ENCODE data around the gene TNFAIP1.

- TF ChIP-seq CTCF (IDR thresholded peaks at IDR 0.05) (no peak), POLR2AphosphoS5 (IDR thresholded peaks at IDR 0.05) (no peak)
These were observed 22.3 kb downstream of the TNFAIP1 start for GRCh38 chr17:28357901-28358197.

All from gastroesophageal sphincter (tissue), 3 donors.